Measurements from ENCODE around the gene MORN1. TPM values are rescaled to one million over a fixed set of nuclear protein-coding genes. Genes with fewer than 3 reads are reported as not detected.

Gene MORN1
- total and polyA plus RNA-seq, 2 of the 8 experiments (the other 6 are each of a cell fraction or from before 2014, with no cell fraction given): 5.0 to 9.1 TPM

DNA sequence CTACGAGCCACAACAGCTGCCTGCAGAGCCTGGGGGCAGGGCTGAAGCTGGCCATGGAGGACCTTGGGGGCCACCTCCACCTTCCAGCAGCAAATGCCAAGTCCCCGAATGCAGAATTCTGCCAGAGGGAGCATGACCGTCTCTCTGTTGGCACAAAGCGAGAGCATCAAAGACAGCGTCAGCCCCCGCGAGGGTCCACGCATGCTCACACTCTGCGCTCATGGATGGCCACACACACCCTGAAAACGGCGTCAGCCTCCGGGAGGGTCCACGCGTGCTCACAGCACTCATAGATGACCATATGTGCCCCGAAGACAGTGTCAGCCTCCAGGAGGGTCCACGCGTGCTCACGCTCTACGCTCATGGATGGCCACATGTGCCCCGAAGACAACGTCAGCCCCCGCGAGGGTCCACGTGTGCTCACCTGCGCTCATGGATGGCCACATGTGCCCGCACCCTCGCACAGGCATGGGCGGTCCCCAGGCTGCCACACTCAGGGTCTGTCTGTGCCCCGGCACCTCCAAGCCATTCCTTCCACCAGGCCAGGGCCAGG, 46.5 kb downstream of the MORN1 start (continued):
- no peak for TF ChIP-seq RNF2 (IDR thresholded peaks at IDR 0.05; ENCODE audit: borderline replicate concordance, low read depth, low read length, missing control alignments, poor library complexity, severe bottlenecking)
- TF ChIP-seq NANOG (IDR thresholded peaks at IDR 0.05; ENCODE audit: insufficient read depth, low read depth, low read length, poor library complexity, severe bottlenecking): no peak
- TF ChIP-seq, protein P1, sequence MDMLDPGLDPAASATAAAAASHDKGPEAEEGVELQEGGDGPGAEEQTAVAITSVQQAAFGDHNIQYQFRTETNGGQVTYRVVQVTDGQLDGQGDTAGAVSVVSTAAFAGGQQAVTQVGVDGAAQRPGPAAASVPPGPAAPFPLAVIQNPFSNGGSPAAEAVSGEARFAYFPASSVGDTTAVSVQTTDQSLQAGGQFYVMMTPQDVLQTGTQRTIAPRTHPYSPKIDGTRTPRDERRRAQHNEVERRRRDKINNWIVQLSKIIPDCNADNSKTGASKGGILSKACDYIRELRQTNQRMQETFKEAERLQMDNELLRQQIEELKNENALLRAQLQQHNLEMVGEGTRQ (IDR thresholded peaks at IDR 0.05; ENCODE audit: low read length): no peak
- TF ChIP-seq SIX5 (IDR thresholded peaks at IDR 0.05; ENCODE audit: low read depth, low read length): no peak
- no peak for TF ChIP-seq EZH2 (IDR thresholded peaks at IDR 0.05; ENCODE audit: low read depth, low read length, severe bottlenecking)
- no peak for TF ChIP-seq YY1 (IDR thresholded peaks at IDR 0.05; ENCODE audit: low read depth, low read length)
- TF ChIP-seq SIRT6 (IDR thresholded peaks at IDR 0.05; ENCODE audit: low read length): no peak
- TF ChIP-seq FOSL1 (IDR thresholded peaks at IDR 0.05; ENCODE audit: insufficient read depth, low read depth, low read length): no peak
- no peak for TF ChIP-seq ZNF274 (IDR thresholded peaks at IDR 0.05; ENCODE audit: borderline replicate concordance, extremely low read depth, low read length)

Data from H1 (cell line).